ENCODE measurements around the gene GGPS1. TPM values are rescaled to one million over a fixed set of nuclear protein-coding genes. Genes with fewer than 3 reads are reported as not detected.
"Not testable (repeated sequence)": the region's sequence is repeated elsewhere in the genome, so short reads cannot be mapped to it uniquely, and the experiment has no call there.

Gene GGPS1
- polyA plus RNA-seq (ENCODE audit: insufficient read length in 12 of 12): 10 to 100 TPM in 11 of 12 donors, not detected in 1; 35.0 to 47.3 (median 41.1) TPM
- long read RNA-seq, donor 1, transcript GGPS1-201 (4 exons, 2,895 nt): major isoform, 12 of 16 reads
- long read RNA-seq, donor 1, partial matches to known transcripts: 0 of 16 reads
- long read RNA-seq, donor 1, other reads (novel, unspliced or antisense): 0 of 16 reads
- long read RNA-seq, donor 2, transcript GGPS1-201 (4 exons, 2,895 nt): major isoform, 22 of 26 reads
- long read RNA-seq, donor 2, partial matches to known transcripts: 0 of 26 reads
- long read RNA-seq, donor 2, other reads (novel, unspliced or antisense): 0 of 26 reads
- long read RNA-seq, donor 3, transcript GGPS1-201 (4 exons, 2,895 nt): major isoform, 13 of 14 reads
- long read RNA-seq, donor 3, partial matches to known transcripts: 0 of 14 reads
- long read RNA-seq, donor 3, other reads (novel, unspliced or antisense): 0 of 14 reads
- long read RNA-seq, donor 4, transcript GGPS1-201 (4 exons, 2,895 nt): major isoform, 7 of 7 reads
- long read RNA-seq, donor 4, partial matches to known transcripts: 0 of 7 reads
- long read RNA-seq, donor 4, other reads (novel, unspliced or antisense): 0 of 7 reads
- long read RNA-seq, donor 5, transcript GGPS1-201 (4 exons, 2,895 nt): major isoform, 15 of 26 reads
- long read RNA-seq, donor 5, partial matches to known transcripts: 11 of 26 reads
- long read RNA-seq, donor 5, other reads (novel, unspliced or antisense): 0 of 26 reads
- long read RNA-seq, donor 6, transcript GGPS1-201 (4 exons, 2,895 nt): major isoform, 13 of 13 reads
- long read RNA-seq, donor 6, partial matches to known transcripts: 0 of 13 reads
- long read RNA-seq, donor 6, other reads (novel, unspliced or antisense): 0 of 13 reads
- long read RNA-seq, donor 7, transcript GGPS1-201 (4 exons, 2,895 nt): major isoform, 7 of 7 reads
- long read RNA-seq, donor 7, partial matches to known transcripts: 0 of 7 reads
- long read RNA-seq, donor 7, other reads (novel, unspliced or antisense): 0 of 7 reads
- long read RNA-seq, donor 8, transcript GGPS1-201 (4 exons, 2,895 nt): major isoform, 19 of 22 reads
- long read RNA-seq, donor 8, partial matches to known transcripts: 0 of 22 reads
- long read RNA-seq, donor 8, other reads (novel, unspliced or antisense): 0 of 22 reads
- long read RNA-seq, donor 9, transcript GGPS1-201 (4 exons, 2,895 nt): major isoform, 9 of 9 reads
- long read RNA-seq, donor 9, partial matches to known transcripts: 0 of 9 reads
- long read RNA-seq, donor 9, other reads (novel, unspliced or antisense): 0 of 9 reads
- long read RNA-seq, donor 10, transcript GGPS1-201 (4 exons, 2,895 nt): major isoform, 11 of 13 reads
- long read RNA-seq, donor 10, partial matches to known transcripts: 0 of 13 reads
- long read RNA-seq, donor 10, other reads (novel, unspliced or antisense): 0 of 13 reads
- long read RNA-seq, donor 11, transcript GGPS1-201 (4 exons, 2,895 nt): major isoform, 11 of 12 reads
- long read RNA-seq, donor 11, partial matches to known transcripts: 0 of 12 reads
- long read RNA-seq, donor 11, other reads (novel, unspliced or antisense): 0 of 12 reads

GRCh38 chr1:235328271-235329138, at the start of gene GGPS1:
GGPS1 (plus strand) TSS chr1:235328570; CDS start chr1:235335265, 6,695 bp downstream.
- peak; percentile 99 for DNase-seq

GRCh38 chr1:235278915-235279292, 49.5 kb upstream of the GGPS1 start:
- no peak for DNase-seq

- no peak for DNase-seq
Observed at GRCh38 chr1:235279694-235280093, 48.7 kb upstream of the GGPS1 start.

DNA sequence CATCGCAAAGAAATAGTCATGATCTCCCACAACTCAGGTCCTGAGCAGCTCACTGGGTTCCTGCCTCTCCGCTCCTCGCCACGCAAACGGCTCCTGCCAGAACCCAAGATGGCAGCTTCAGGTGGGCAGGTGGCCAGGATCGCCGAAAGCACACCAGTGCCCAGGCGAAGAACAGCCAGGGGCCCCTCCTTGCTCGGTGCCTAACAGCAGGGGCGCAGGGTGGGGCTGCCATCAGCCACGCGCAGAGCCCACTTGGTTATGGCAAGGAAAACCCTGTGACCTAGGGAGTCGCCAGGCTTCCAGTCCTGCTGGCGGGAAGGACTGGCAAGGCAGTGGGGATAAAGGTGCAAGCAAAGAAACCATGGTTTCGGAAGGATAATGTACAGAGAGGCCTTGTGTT, 47.9 kb upstream of the GGPS1 start:
- DNase-seq: no peak

GRCh38 chr1:235283636-235284035, 44.7 kb upstream of the GGPS1 start:
- DNase-seq: not testable (repeated sequence)

DNA sequence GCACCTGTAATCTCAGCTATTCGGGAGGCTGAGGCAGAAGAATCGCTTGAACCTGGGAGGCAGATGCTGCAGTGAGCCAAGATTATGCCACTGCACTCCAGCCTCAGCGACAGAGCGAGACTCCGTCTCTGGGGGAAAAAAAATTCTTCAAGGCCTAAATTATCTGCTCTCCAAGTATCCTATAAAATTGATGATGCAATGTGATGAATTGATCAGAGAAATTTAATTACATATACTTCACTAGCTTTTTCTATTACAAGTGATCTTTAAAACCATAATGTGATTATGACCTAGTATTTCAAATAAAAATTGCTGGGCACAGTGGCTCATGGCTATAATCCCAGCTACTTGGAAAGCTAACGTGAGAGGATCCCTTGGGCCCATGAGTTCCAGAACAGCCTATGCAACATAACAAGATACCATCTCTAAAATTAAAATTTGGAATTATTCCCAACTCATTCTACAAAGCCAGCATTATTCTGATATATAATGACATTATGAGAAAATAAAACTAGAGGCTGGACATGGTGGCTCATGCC, 44.1 kb upstream of the GGPS1 start:
- DNase-seq: no peak

DNA sequence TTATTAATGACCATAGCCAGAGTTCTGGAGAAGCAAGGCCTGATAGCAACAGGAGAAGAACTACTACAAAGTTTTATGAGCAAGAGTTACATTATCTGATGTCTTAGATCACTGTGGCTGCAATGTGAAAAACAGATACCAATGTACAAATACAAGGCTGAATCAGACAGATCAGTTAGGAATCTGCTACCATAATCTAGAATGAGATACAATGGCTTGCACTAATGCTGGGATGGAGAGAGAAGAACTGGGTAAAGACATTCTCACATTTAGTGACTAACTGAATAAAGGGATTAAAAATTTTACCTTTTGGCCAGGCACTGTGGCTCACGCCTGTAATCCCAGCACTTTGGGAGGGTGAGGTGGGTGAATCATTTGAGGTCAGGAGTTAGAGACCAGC, 41.7 kb upstream of the GGPS1 start:
- no peak for DNase-seq

GRCh38 chr1:235287208-235287882, 41.0 kb upstream of the GGPS1 start:
- DNase-seq: no peak

DNA sequence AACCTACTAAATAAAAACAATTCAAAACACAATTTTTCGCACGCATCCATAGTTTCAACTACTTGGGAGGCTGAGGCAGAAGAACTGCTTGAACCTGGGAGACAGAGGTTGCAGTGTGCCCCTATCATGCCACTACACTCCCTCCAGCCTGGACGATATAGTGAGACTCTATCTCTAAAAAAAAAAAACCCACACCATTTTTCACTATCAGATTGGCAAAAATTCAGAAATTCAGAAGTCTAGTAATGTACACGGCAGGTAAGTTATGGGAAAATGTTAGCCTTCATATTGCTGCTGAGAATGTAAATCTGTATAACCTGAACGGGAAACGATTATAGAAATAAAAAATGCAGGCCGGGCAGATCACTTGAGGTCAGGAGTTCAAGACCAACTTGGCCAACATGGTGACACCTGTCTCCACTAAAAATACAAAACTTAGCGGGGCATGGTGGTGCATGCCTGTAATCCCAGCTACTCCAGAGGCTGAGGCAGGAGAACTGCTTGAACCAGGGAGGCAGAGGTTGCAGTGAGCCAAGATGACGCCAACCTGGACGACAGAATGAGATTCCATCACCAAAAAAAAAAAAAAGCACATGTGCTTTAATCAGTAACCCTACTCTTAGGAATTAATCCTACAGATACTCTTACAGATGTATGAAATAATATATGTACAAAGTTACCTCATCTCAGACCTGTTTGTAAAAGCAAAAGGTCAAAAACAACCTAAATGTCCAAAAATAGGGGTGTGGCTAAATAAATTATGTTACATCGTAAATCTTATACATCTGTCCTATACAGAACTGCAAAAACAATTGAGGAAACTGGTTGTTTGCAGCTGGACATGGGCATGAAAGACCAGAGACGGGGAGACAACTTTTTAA, 38.3 kb upstream of the GGPS1 start:
- DNase-seq: no peak

- no peak for DNase-seq
Observed at GRCh38 chr1:235290740-235291502, 37.4 kb upstream of the GGPS1 start.

- no peak for DNase-seq
Observed at GRCh38 chr1:235291599-235292091, 36.7 kb upstream of the GGPS1 start.

DNA sequence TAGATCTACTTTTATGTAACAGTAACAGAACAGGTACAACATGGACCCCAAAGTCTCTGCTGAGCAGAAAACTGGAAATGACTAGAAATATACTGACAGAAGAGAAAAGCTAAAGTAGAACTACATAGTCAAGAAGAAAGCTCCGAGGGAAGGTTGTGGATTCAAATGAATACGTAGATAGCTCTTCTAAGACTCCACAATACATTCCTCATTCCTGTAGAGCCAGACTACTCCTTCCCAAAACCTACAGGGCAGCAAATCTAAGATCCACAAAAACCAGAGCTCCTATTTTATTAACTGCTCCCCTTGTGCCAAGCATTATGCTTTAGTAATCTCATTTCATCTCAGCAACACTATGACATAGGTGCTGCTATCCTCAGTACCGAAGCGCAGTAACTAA, 35.6 kb upstream of the GGPS1 start:
- no peak for DNase-seq

DNA sequence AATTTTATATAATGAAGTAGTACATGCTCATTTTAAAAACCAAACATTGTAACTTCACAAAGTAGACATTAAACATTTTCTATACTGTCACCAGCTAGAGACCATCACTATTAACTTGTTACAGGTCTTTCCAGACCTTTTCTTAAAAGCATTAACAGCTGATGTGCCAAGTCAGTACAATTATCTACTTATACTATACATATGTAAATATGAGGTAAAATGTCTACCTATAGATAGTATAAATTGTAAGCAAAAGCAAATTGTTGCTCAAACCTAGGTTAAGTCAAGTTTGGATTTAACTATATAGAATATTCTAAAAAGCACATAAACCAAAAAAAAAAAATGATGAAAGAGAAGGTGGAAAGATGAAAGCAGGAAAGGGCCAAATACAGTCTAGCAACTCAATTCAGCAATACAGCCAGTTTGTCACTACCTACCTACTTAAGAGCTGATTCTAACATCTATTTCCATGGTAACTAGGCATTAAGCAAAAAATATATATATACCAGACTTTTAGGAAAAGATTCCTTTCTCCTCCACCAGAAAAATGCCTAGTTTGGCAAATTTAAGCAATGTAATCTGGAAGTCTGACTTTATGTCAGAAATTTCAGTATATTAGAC, 34.9 kb upstream of the GGPS1 start:
- no peak for DNase-seq

- no peak for DNase-seq
Observed at GRCh38 chr1:235295902-235296350, 32.4 kb upstream of the GGPS1 start.

DNA sequence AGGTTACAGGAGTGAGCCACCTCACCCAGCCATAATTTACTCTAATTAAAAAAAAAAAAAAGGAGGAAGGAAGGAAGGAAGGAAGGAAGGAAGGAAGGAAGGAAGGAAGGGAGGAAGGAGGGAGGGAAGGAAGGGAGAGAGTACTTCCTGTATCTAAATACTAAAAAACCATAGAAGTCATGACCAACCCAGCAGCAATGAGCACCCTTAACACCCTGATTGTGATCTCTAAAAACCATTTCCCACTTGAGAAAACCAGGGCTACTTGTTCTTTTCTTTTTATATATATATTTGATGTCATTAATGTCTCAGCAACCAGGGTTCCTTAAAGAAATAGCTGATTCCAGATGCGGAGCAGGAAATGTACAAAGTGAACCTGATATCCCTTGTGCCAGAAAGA, 31.6 kb upstream of the GGPS1 start:
- DNase-seq: no peak

- no peak for DNase-seq
Observed at GRCh38 chr1:235297579-235297978, 30.8 kb upstream of the GGPS1 start.

DNA sequence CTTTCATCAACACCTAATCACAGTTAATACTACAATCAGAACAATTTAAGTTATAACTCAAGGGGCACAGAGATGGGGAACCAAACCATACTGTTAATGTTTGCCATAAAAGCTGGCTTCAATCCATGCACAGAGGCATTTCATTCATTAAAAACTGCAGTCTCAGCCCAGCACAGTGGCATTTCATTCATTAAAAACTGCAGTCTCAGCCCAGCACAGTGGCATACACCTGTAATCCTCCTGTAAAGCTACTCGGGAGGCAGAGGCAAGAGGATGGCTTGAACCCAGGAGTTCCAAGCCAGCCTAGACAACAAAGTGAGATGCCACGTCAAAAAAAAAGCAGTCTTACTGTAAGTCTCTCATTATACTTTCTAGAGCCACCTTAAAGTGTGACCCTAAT, 29.6 kb upstream of the GGPS1 start:
- DNase-seq: no peak
